K562 (cell line): ENCODE measurements around the gene BCAR3. TPM values are rescaled to one million over a fixed set of nuclear protein-coding genes. Genes with fewer than 3 reads are reported as not detected.

ENCODE experiments used
- ATAC-seq: fragments of 200-7000 bp; cut with Tn5 transposase; 3 replicates; pipeline ENCODE4 v1.9.1; 2020; ENCODE audit warnings: moderate library complexity
- BruUV-seq: library from RNA; stranded (reverse); fragments of 400-500 nt; replicated peaks from 2 replicates; lab custom pipeline; 2021; lab: Mats Ljungman, UMichigan
- CTCF ChIA-PET: fragments of 300-600 bp; formaldehyde crosslinking; extraction: SDS; loops from one replicate; lab custom pipeline; 2021; ENCODE audit warnings: low intra/inter-chr PET ratio; lab: Yijun Ruan, JAX
- POLR2A ChIA-PET: fragments of 300-600, 350-650 bp; sonication (Branson Sonifier 250); formaldehyde crosslinking; extraction: SDS; loops from one replicate; lab custom pipeline; 2021; ENCODE audit warnings: antibody characterized with exemption, inconsistent platforms; lab: Yijun Ruan, JAX
- DNase-seq, 4 experiments: peaks; one replicate each; pipeline versions ENCODE4 v3.0.0 to v3.0.0-alpha.2; 2011 to 2018; ENCODE audit warnings: low spot score in 3 of 4, mixed read lengths in 3 of 4; ENCODE audit errors: extremely low read depth in 1 of 4
- FAIRE-seq: peaks from 2 replicates; lab custom pipeline; 2011; peaks lifted over from hg19 to GRCh38; lab: Jason Lieb, UNC
- H2AFZ ChIP-seq: 2 replicates; pipeline ENCODE4 v1.6.0; 2011; ENCODE audit warnings: low read depth, low read length, control low read depth, inconsistent platforms
- H3K27ac ChIP-seq: fragments of 200-600 bp; 3 replicates; pipeline ENCODE4 v1.8.0; 2011; ENCODE audit warnings: low read depth, mild to moderate bottlenecking, control low read depth, inconsistent platforms, low read length, moderate library complexity, mixed read lengths; ENCODE audit errors: extremely low read depth
- H3K27me3 ChIP-seq, 2 experiments: fragments of 300-600 bp in 1 of 2; 2 replicates in 1 of 2; 3 replicates in 1 of 2; pipeline versions ENCODE4 v1.6.0 to v1.8.0; 2011; ENCODE audit warnings: inconsistent platforms in 2 of 2, low read length in 2 of 2, mild to moderate bottlenecking in 1 of 2, mixed read lengths in 1 of 2, moderate library complexity in 1 of 2; ENCODE audit not compliant: control insufficient read depth in 2 of 2, insufficient read depth in 2 of 2
- H3K36me3 ChIP-seq: fragments of 300-600 bp; 3 replicates; pipeline ENCODE4 v1.8.0; 2011; ENCODE audit warnings: mild to moderate bottlenecking, low read length, inconsistent platforms; ENCODE audit not compliant: control insufficient read depth, insufficient read depth
- H3K4me1 ChIP-seq, 2 experiments: fragments of 200-600 bp in 1 of 2; replicated peaks in 1 of 2; 2 replicates in 1 of 2; 3 replicates in 1 of 2; pipeline versions ENCODE4 v1.5.1 to v1.8.0; 2011; ENCODE audit warnings: inconsistent platforms in 2 of 2, low read length in 2 of 2, mild to moderate bottlenecking in 1 of 2, mixed read lengths in 1 of 2, moderate library complexity in 1 of 2; ENCODE audit not compliant: control insufficient read depth in 2 of 2, insufficient read depth in 2 of 2
- H3K4me2 ChIP-seq: 2 replicates; pipeline ENCODE4 v1.6.1; 2011; ENCODE audit warnings: low read length, control low read depth, inconsistent platforms, mixed read lengths; ENCODE audit not compliant: insufficient read depth
- H3K4me3 ChIP-seq: fragments of 200-600 bp; sonication (generic), shearing (Covaris generic); 2 replicates; pipeline ENCODE4 v1.5.1; 2016; ENCODE audit warnings: control low read depth, inconsistent platforms
- H3K79me2 ChIP-seq: fragments of 200-600 bp; 3 replicates; pipeline ENCODE4 v1.8.0; 2011; ENCODE audit warnings: low read length, inconsistent platforms; ENCODE audit not compliant: control insufficient read depth, insufficient read depth
- H3K9ac ChIP-seq, 2 experiments: 2 replicates each; pipeline versions ENCODE4 v1.6.0 to v1.6.1; 2011; ENCODE audit warnings: low read depth in 2 of 2, low read length in 2 of 2, control low read depth in 1 of 2, inconsistent platforms in 1 of 2, mild to moderate bottlenecking in 1 of 2, mixed read lengths in 1 of 2; ENCODE audit not compliant: insufficient read depth in 1 of 2
- H3K9me1 ChIP-seq: one replicate; pipeline ENCODE4 v1.6.0; 2011; ENCODE audit warnings: inconsistent platforms, mild to moderate bottlenecking, low read length, moderate library complexity; ENCODE audit not compliant: control insufficient read depth, insufficient read depth
- H3K9me3 ChIP-seq: replicated peaks from 2 replicates; pipeline ENCODE4 v1.5.1; 2011; ENCODE audit warnings: low read depth, low read length, inconsistent platforms; ENCODE audit not compliant: control insufficient read depth, insufficient read depth
- H4K20me1 ChIP-seq: replicated peaks from 2 replicates; pipeline ENCODE4 v1.6.1; 2011; ENCODE audit warnings: low read length, inconsistent platforms, mixed read lengths; ENCODE audit not compliant: control insufficient read depth, insufficient read depth
- HDAC2 ChIP-seq: fragments of 450-650 bp; IDR thresholded peaks from 2 replicates; pipeline ENCODE4 v1.6.1; 2016; ENCODE audit warnings: mild to moderate bottlenecking
- HNRNPH1 ChIP-seq: fragments of 200-400 bp; formaldehyde crosslinking; optimal IDR thresholded peaks from 2 replicates; pipeline ENCODE3; 2017; ENCODE audit warnings: low read depth, mild to moderate bottlenecking, low read length, moderate library complexity
- NFRKB ChIP-seq: fragments of 450-650 bp; IDR thresholded peaks from 2 replicates; pipeline ENCODE4 v1.6.1; 2016; ENCODE audit warnings: low read depth
- WGBS: fragments of 100-300 bp; shearing (Covaris generic); methylation state at CpG from one replicate; pipeline ENCODE4 v1.1.6; 2016; ENCODE audit warnings: low coverage, mixed read lengths; ENCODE audit not compliant: insufficient coverage; ENCODE audit errors: missing lambda C conversion rate; 5-methylcytosine and 5-hydroxymethylcytosine counted together
- in situ Hi-C: fragments of 300-500 bp; cut with MboI; formaldehyde crosslinking; loops from 4 replicates; pipeline ENCODE4 v1.15.0; 2018; ENCODE audit warnings: inconsistent platforms, mixed read lengths
- intact Hi-C: fragments of 100-400 bp; cut with micrococcal nuclease; formaldehyde crosslinking; loops from 2 replicates; pipeline ENCODE4 v1.14.2; 2022
- polyA plus RNA-seq, 8 experiments: library from polyadenylated mRNA; depleted of rRNA in 4 of 8; stranded (reverse) in 5 of 8; unstranded in 3 of 8; fragments of >200 nt; fragmentation: Nextera tagmentation in 2 of 8; fragmentation: Illumina TruSeq in 1 of 8; extraction: Ambion mirVana in 2 of 8; extraction: Trizol in 1 of 8; gene quantifications; 2 replicates each; pipeline versions ENCODE4 v1.2.1 to v1.2.3, GENCODE V29; 2011 to 2014; ENCODE audit warnings: inconsistent platforms in 1 of 8, missing spikeins in 1 of 8
- total RNA-seq, 7 experiments: library from RNA; depleted of rRNA in 6 of 7; stranded (reverse); fragments of >200 nt in 6 of 7; fragmentation: Illumina TruSeq in 2 of 7; extraction: Trizol in 2 of 7; gene quantifications; 2 replicates each; pipeline versions ENCODE4 v1.2.1 to v1.2.3, GENCODE V29; 2011 to 2021; ENCODE audit warnings: low replicate concordance in 1 of 7
- TF ChIP-seq, protein P1 (sequence below): fragments of 250-450 bp; sonication (Bioruptor Pico); IDR thresholded peaks from 2 replicates; pipeline ENCODE4 v1.8.0; 2022; ENCODE audit warnings: inconsistent platforms
- TF ChIP-seq, protein P2 (sequence below): sonication (generic); formaldehyde crosslinking; IDR thresholded peaks from 2 replicates; pipeline ENCODE4 v1.8.0; 2022; ENCODE audit warnings: missing genetic modification reagents, mild to moderate bottlenecking, borderline replicate concordance
- TF ChIP-seq, protein P3 (sequence below), 3 experiments: IDR thresholded peaks in 2 of 3; conservative IDR thresholded peaks in 1 of 3; 2 replicates each; pipeline ENCODE4 v1.5.1; 2011 to 2012; ENCODE audit warnings: low read length in 3 of 3, mild to moderate bottlenecking in 3 of 3, control low read depth in 2 of 3, improper control_type of control experiment in 1 of 3, inconsistent platforms in 1 of 3, low read depth in 1 of 3, mixed read lengths in 1 of 3, moderate library complexity in 1 of 3; ENCODE audit not compliant: insufficient read depth in 2 of 3
- TF ChIP-seq, protein P4 (sequence below): fragments of 200-800 bp; sonication (Bioruptor generic); IDR thresholded peaks from 2 replicates; pipeline ENCODE4 v1.6.1; 2016; ENCODE audit warnings: missing genetic modification characterization, missing compliant biosample characterization

Gene BCAR3
- total and polyA plus RNA-seq, 9 of the 15 experiments (the other 6 are each of a cell fraction or from before 2014, with no cell fraction given), result 1.8 to 6.3 (median 3.8) TPM

DNA sequence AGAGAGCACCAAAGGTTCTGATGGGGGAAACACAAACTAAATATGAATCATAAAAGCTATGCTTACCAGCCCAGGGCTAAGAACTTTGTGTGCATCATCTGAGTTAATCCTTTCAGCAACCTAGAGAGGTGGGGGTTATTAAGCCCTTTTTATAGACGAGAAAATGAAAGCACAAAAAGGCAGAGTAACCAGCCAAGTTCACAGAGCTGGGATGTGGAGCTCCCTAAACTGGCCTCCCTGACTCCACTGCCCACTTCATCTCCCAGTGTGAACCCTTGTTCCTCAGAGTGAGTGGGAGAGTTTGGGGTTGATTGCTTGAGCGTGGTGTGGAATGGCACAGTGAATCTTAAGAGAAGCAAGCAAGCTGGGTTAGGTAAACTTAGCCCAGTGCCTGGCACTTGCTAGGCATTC lies 10.8 kb upstream of the BCAR3 start:
- ATAC-seq (no peak), FAIRE-seq (no peak), DNase-seq (no peak)
- in situ Hi-C loops (no loop called here), intact Hi-C loops (no loop called here)
- 10% methylated on average over 2 of the region's 2 CpGs for WGBS
- Histone ChIP-seq H3K4me1 (no peaks in the 10 kb centered on the region), H3K79me2 (no peaks in the 10 kb centered on the region), H4K20me1 (no peaks in the 10 kb centered on the region), H3K9me3 (no peaks in the 10 kb centered on the region), H3K9ac (no peak overlapping the region), H3K36me3 (no peaks in the 10 kb centered on the region), H3K4me2 (no peak overlapping the region), H3K27ac (no peak overlapping the region), H3K27me3 (peaks cover 5 to 47% of the 10 kb centered on the region in 2 experiments), H3K9me1 (no peaks in the 10 kb centered on the region), H2AFZ (no peak overlapping the region), H3K4me3 (no peak overlapping the region)
- POLR2A ChIA-PET, result interaction anchor here (1.0 kb wide), 1 partner anchor 8 kb away, joined by 3 read pairs; no protein-coding TSS in a partner anchor
- no TSS peak for BruUV-seq
- CTCF ChIA-PET, result no interaction called here
- TF ChIP-seq, protein P1, sequence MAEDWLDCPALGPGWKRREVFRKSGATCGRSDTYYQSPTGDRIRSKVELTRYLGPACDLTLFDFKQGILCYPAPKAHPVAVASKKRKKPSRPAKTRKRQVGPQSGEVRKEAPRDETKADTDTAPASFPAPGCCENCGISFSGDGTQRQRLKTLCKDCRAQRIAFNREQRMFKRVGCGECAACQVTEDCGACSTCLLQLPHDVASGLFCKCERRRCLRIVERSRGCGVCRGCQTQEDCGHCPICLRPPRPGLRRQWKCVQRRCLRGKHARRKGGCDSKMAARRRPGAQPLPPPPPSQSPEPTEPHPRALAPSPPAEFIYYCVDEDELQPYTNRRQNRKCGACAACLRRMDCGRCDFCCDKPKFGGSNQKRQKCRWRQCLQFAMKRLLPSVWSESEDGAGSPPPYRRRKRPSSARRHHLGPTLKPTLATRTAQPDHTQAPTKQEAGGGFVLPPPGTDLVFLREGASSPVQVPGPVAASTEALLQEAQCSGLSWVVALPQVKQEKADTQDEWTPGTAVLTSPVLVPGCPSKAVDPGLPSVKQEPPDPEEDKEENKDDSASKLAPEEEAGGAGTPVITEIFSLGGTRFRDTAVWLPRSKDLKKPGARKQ (CRISPR knock-in tag), result no peak
- TF ChIP-seq, protein P2, sequence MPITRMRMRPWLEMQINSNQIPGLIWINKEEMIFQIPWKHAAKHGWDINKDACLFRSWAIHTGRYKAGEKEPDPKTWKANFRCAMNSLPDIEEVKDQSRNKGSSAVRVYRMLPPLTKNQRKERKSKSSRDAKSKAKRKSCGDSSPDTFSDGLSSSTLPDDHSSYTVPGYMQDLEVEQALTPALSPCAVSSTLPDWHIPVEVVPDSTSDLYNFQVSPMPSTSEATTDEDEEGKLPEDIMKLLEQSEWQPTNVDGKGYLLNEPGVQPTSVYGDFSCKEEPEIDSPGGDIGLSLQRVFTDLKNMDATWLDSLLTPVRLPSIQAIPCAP (CRISPR knock-in tag), result no peak
- TF ChIP-seq, protein P3, sequence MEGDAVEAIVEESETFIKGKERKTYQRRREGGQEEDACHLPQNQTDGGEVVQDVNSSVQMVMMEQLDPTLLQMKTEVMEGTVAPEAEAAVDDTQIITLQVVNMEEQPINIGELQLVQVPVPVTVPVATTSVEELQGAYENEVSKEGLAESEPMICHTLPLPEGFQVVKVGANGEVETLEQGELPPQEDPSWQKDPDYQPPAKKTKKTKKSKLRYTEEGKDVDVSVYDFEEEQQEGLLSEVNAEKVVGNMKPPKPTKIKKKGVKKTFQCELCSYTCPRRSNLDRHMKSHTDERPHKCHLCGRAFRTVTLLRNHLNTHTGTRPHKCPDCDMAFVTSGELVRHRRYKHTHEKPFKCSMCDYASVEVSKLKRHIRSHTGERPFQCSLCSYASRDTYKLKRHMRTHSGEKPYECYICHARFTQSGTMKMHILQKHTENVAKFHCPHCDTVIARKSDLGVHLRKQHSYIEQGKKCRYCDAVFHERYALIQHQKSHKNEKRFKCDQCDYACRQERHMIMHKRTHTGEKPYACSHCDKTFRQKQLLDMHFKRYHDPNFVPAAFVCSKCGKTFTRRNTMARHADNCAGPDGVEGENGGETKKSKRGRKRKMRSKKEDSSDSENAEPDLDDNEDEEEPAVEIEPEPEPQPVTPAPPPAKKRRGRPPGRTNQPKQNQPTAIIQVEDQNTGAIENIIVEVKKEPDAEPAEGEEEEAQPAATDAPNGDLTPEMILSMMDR (IDR thresholded peaks at IDR 0.05 in 2 of 3, conservative IDR thresholded peaks at IDR 0.05 in 1 of 3; ENCODE audit: insufficient read depth in 2 of 3, low read depth in 1 of 3, low read length in 3 of 3), result no peak
- no peak for TF ChIP-seq NFRKB
- no peak for TF ChIP-seq HNRNPH1
- TF ChIP-seq, protein P4, sequence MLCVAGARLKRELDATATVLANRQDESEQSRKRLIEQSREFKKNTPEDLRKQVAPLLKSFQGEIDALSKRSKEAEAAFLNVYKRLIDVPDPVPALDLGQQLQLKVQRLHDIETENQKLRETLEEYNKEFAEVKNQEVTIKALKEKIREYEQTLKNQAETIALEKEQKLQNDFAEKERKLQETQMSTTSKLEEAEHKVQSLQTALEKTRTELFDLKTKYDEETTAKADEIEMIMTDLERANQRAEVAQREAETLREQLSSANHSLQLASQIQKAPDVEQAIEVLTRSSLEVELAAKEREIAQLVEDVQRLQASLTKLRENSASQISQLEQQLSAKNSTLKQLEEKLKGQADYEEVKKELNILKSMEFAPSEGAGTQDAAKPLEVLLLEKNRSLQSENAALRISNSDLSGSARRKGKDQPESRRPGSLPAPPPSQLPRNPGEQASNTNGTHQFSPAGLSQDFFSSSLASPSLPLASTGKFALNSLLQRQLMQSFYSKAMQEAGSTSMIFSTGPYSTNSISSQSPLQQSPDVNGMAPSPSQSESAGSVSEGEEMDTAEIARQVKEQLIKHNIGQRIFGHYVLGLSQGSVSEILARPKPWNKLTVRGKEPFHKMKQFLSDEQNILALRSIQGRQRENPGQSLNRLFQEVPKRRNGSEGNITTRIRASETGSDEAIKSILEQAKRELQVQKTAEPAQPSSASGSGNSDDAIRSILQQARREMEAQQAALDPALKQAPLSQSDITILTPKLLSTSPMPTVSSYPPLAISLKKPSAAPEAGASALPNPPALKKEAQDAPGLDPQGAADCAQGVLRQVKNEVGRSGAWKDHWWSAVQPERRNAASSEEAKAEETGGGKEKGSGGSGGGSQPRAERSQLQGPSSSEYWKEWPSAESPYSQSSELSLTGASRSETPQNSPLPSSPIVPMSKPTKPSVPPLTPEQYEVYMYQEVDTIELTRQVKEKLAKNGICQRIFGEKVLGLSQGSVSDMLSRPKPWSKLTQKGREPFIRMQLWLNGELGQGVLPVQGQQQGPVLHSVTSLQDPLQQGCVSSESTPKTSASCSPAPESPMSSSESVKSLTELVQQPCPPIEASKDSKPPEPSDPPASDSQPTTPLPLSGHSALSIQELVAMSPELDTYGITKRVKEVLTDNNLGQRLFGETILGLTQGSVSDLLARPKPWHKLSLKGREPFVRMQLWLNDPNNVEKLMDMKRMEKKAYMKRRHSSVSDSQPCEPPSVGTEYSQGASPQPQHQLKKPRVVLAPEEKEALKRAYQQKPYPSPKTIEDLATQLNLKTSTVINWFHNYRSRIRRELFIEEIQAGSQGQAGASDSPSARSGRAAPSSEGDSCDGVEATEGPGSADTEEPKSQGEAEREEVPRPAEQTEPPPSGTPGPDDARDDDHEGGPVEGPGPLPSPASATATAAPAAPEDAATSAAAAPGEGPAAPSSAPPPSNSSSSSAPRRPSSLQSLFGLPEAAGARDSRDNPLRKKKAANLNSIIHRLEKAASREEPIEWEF (CRISPR knock-in tag), result no peak
- no peak for TF ChIP-seq HDAC2
